ENCODE measurements around the gene OXNAD1. TPM values are rescaled to one million over a fixed set of nuclear protein-coding genes. Genes with fewer than 3 reads are reported as not detected.

OXNAD1 gene
- total and polyA plus RNA-seq, 2 of the 13 experiments (the other 11 are each of a cell fraction or from before 2014, with no cell fraction given) = 9.9 to 18.8 TPM

GRCh38 chr3:16320711-16321110 lies 55.7 kb downstream of the OXNAD1 start:
- intact Hi-C loops (cut with micrococcal nuclease; ENCODE audit: unreplicated experiment) = no loop called here
- Histone ChIP-seq H3K9me3 (ENCODE audit: low read length) (no peaks in the 10 kb centered on the region), H3K4me2 (ENCODE audit: low read depth, low read length) (no peak overlapping the region), H3K79me2 (ENCODE audit: insufficient read depth, low read length) (no peaks in the 10 kb centered on the region), H3K36me3 (replicated peaks in 1 of 2; ENCODE audit: control insufficient read depth in 1 of 2, insufficient read depth in 2 of 2, low read length in 2 of 2) (peaks cover 4 to 24% of the 10 kb centered on the region in 2 experiments), H3K27ac (ENCODE audit: extremely low read length, insufficient read depth, low read length) (no peak overlapping the region), H2AFZ (ENCODE audit: low read length) (no peak overlapping the region), H3K27me3 (ENCODE audit: control insufficient read depth in 1 of 2, insufficient read depth in 2 of 2, low read length in 2 of 2) (no peaks in the 10 kb centered on the region), H4K20me1 (ENCODE audit: insufficient read depth, low read length) (no peaks in the 10 kb centered on the region), H3K9ac (ENCODE audit: insufficient read depth, low read depth, low read length) (no peak overlapping the region), H3K4me3 (replicated peaks in 1 of 3; ENCODE audit: insufficient read depth in 1 of 3, low read depth in 2 of 3, low read length in 3 of 3) (no peak overlapping the region), H3K4me1 (ENCODE audit: insufficient read depth, low read length) (peaks cover 31% of the 10 kb centered on the region)
- in situ Hi-C loops (cut with HindIII; ENCODE audit: extremely low pct_ligation_motif_present, low pct_unique_long_range_greater_than_20kb) = no loop called here
- TF ChIP-seq TOE1 (CRISPR knock-in tag; IDR thresholded peaks at IDR 0.05) = no peak
- no peak for TF ChIP-seq ZNF572 (CRISPR knock-in tag; IDR thresholded peaks at IDR 0.05)
- TF ChIP-seq ZNF280B (CRISPR knock-in tag; IDR thresholded peaks at IDR 0.05; ENCODE audit: borderline replicate concordance) = no peak
- no peak for TF ChIP-seq TP53 (CRISPR knock-in tag; conservative IDR thresholded peaks at IDR 0.05)
- TF ChIP-seq GPN1 (CRISPR knock-in tag; IDR thresholded peaks at IDR 0.05; ENCODE audit: borderline replicate concordance) = no peak
- TF ChIP-seq JARID2 (CRISPR knock-in tag; IDR thresholded peaks at IDR 0.05; ENCODE audit: insufficient replicate concordance) = no peak
- TF ChIP-seq ZSCAN21 (CRISPR knock-in tag; IDR thresholded peaks at IDR 0.05; ENCODE audit: borderline replicate concordance) = no peak
- TF ChIP-seq ZNF678 (CRISPR knock-in tag; IDR thresholded peaks at IDR 0.05) = no peak
- TF ChIP-seq SATB2 (CRISPR knock-in tag; IDR thresholded peaks at IDR 0.05) = no peak
- TF ChIP-seq ZFAT (CRISPR knock-in tag; conservative IDR thresholded peaks at IDR 0.05) = no peak
- WGBS (ENCODE audit: low lambda C conversion rate) = 96% methylated on average over 3 of the region's 3 CpGs
- ChIA-PET CTCF (ENCODE audit: low intra/inter-chr PET ratio, low total read pairs) (no interaction called here), POLR2A (no interaction called here)
- no peak for FAIRE-seq
- no TSS peak for BruUV-seq (replicated peaks)
- no peak for DNase-seq (ENCODE audit: low spot score)
- ATAC-seq = no peak

Measured in HepG2 (cell line).